MM.1S (cell line): Measurements from ENCODE around the gene SEMA3D.

Experiments used
- CTCF ChIP-seq: fragments of 300-600 bp; sonication (generic); IDR thresholded peaks from 2 replicates; pipeline ENCODE4 v1.5.1; 2016; ENCODE audit warnings: antibody characterized with exemption, low read length, mixed read lengths
- EZH2 ChIP-seq: fragments of 300-600 bp; sonication (generic); optimal IDR thresholded peaks from 2 replicates; pipeline ENCODE3; 2017; ENCODE audit warnings: low read depth, mild to moderate bottlenecking, antibody characterized with exemption, low read length, mixed read lengths

- no peak for TF ChIP-seq CTCF
- TF ChIP-seq EZH2: no peak
These were observed 155.4 kb downstream of the SEMA3D start for GRCh38 chr7:85031475-85031874.
